GM10248 (cell line): Measurements from ENCODE around the gene RERE.

ENCODE experiments used
- CTCF ChIA-PET: fragments of 300-600 bp; sonication (Branson Sonifier 250); formaldehyde crosslinking; extraction: SDS; loops from one replicate; lab custom pipeline; 2021; ENCODE audit warnings: antibody characterized with exemption; lab: Yijun Ruan, JAX
- POLR2A ChIA-PET: fragments of 350-650 bp; sonication (Branson Sonifier 250); formaldehyde crosslinking; extraction: SDS; loops from one replicate; lab custom pipeline; 2020; ENCODE audit warnings: antibody characterized with exemption; lab: Yijun Ruan, JAX
- DNase-seq: peaks from one replicate; pipeline ENCODE4 v3.0.0; 2012; ENCODE audit errors: extremely low spot score
- TF ChIP-seq, protein P1 (sequence below): IDR thresholded peaks from 2 replicates; pipeline ENCODE4 v1.5.1; 2012; ENCODE audit warnings: mild to moderate bottlenecking, low read depth; ENCODE audit errors: extremely low read depth, missing control alignments, control extremely low read depth

Gene RERE

DNA sequence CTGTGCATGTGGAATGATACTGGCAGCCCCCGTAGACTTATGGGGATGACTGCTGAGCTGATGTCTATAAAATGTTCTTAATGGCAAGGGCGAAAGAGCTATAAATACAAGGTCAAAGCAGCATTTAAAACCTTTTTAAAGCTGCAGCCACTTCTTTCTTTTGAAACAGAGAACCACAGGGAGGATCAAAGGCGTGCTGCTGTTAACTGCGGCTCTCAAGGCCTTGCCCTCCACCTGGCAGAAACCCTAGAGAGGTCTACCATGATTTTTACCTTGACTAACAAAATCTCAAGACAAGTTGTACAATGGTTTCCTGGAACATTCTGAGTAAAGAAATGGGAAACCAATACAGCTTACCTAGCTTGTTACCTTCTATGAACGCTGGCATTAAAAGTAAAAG, 409.8 kb downstream of the RERE start:
- ChIA-PET CTCF (interaction anchor here (0.9 to 1.5 kb wide), 2 partner anchors 70 to 262 kb away, joined by 3 read pairs; no protein-coding TSS in a partner anchor), POLR2A (no interaction called here)
- TF ChIP-seq, protein P1, sequence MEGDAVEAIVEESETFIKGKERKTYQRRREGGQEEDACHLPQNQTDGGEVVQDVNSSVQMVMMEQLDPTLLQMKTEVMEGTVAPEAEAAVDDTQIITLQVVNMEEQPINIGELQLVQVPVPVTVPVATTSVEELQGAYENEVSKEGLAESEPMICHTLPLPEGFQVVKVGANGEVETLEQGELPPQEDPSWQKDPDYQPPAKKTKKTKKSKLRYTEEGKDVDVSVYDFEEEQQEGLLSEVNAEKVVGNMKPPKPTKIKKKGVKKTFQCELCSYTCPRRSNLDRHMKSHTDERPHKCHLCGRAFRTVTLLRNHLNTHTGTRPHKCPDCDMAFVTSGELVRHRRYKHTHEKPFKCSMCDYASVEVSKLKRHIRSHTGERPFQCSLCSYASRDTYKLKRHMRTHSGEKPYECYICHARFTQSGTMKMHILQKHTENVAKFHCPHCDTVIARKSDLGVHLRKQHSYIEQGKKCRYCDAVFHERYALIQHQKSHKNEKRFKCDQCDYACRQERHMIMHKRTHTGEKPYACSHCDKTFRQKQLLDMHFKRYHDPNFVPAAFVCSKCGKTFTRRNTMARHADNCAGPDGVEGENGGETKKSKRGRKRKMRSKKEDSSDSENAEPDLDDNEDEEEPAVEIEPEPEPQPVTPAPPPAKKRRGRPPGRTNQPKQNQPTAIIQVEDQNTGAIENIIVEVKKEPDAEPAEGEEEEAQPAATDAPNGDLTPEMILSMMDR, result no peak
- no peak for DNase-seq

DNA sequence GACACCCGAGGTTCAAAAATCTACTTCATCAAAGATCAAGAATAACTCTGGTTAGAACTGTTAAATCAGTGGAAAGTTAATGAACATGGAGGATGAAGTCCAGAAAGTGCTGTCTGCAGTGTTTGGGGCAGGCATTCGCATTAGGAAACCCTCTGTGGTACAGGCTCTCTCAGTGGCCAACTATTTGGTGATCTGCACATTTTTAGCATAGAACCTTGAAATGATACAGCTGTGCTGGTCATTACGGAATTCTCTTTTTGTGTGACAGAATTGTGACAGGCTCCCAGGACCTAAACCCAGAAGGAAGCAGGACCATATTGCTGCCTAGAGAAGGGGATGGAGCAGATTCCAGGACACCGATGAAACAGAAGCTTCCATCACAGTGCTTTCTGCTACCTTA, 410.5 kb downstream of the RERE start:
- TF ChIP-seq, protein P1, result no peak
- no peak for DNase-seq
- CTCF ChIA-PET, result interaction anchor here (1.0 kb wide), 1 partner anchor 9 kb away, joined by 3 read pairs; no protein-coding TSS in a partner anchor
- POLR2A ChIA-PET, result no interaction called here

DNA sequence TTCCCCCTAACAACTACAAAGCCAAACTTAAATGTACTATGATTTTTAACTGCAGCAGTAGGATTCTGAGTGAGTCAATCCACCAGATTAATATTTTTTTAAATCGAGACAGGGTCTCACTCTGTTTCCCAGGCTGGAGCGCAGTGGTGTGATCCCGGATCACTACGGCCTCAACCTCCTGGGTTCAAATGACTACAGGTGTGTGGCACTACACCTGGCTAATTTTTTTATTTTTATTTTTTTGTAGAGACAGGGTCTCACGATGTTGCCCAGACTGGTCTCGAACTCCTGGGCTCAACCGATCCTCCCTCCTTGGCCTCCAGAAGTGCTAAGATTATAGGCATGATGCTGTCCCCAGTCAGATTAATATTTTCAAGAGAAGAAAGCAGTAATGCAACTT, 411.4 kb downstream of the RERE start:
- no peak for DNase-seq
- ChIA-PET POLR2A (no interaction called here), CTCF (interaction anchor here (1.0 kb wide), 1 partner anchor 9 kb away, joined by 3 read pairs; no protein-coding TSS in a partner anchor)
- TF ChIP-seq, protein P1, result no peak

DNA sequence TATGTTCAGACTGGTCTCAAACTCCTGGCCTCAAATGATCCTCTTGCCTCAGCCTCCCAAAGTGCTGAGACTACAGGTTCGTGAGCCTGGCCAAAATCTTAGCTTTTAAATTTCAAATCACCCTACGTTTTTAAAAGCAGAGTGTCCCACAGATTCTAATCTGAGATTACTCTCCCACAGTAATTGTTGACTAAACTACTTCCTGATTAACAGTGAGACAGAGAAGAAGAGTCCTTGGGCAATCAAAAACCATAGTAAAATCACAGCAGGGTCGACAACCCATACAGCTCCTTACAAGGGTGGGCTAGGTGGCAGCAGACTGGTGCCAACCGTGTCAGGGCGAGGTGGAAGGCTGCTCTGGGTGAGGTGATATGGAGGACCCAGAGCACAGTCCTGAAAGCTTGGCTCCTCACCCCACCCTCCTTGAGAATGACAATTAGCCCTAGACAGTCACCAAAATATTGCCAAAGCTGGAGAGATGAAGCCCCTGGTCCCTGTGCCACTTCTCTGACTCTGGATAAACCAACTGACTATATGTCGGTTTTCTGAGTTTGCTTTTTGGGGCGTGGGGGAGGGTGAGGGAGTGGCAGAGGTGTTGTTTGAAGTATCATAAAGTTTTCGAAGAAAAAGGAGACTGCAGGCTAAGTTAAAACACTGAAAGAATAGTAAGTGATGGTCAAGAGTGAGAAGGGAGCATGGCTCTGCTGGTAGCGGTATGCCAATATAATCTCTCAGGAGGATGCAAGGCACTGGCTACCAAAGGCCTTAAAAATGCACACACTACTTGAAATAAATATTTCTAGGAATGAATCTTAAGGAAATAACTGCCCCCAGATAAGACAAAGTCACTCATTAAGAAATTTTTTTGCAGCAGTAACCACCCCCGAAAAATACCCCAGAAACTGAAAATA, 412.7 kb downstream of the RERE start:
- DNase-seq, result no peak
- ChIA-PET POLR2A (no interaction called here), CTCF (interaction anchor here (0.9 to 1.1 kb wide), 2 partner anchors 34 to 429 kb away, joined by 3 read pairs; no protein-coding TSS in a partner anchor)
- TF ChIP-seq, protein P1, result no peak

DNA sequence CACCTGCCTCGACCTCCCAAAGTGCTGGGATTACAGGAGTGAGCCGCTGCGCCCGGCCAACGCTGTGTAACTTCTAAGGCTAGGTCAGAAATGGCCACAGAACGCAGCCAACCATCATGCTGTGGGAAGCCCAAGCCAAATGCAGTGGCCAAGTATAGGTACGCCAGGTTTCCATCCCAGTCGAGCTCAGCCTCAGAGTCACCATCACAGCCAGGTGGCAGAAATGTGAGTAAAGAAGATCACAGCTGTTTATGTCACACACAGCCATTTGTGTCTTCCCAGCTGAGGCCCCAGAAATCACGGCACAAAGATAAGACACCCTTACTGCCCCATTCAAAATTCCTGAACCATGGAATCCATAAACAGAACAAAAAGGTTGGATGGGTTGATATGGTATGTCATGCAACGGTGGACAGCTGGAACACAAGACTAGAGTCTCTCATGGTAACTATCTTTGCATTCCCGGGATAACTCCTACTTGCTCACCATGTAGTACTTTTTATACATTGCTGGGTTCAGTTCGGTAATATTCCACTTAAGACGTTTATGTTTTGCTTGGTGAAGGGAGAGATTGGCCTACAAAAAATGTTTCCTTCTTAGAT, 415.2 kb downstream of the RERE start:
- DNase-seq, result no peak
- ChIA-PET POLR2A (no interaction called here), CTCF (interaction anchor here (1.6 kb wide), 1 partner anchor 8 kb away, joined by 4 read pairs; no protein-coding TSS in a partner anchor)
- TF ChIP-seq, protein P1, result no peak

DNA sequence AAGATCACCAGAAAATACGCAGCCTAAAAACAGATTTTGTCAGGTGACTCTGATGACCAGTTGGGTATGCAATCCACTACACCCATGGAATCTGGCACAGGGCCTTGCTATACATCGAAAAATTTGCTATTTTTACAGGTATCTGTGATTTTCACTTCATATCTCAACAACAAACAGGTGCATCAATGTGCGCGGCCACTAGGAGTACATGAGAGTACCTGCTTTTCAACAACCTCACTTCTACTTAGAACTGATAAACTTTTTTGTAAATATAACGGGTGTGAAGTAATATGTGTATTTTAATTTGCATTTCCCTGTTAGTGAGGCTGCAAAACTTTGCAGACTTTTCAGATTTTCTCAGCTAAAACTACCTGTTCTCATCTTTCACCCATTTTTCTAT, 418.8 kb downstream of the RERE start:
- POLR2A ChIA-PET, result no interaction called here
- DNase-seq, result no peak
- CTCF ChIA-PET, result interaction anchor here (1.0 to 1.6 kb wide), 3 partner anchors 13 to 33 kb away, joined by 3 to 5 read pairs (median 3); no protein-coding TSS in a partner anchor
- TF ChIP-seq, protein P1, result no peak
